Mammary epithelial cell (primary cell): ENCODE data around the gene RICTOR.
"Not testable (repeated sequence)": the region's sequence is repeated elsewhere in the genome, so short reads cannot be mapped to it uniquely, and the experiment has no call there.

Source experiments
- CTCF ChIP-seq, 2 donors: IDR thresholded peaks in 1 of 2; conservative IDR thresholded peaks in 1 of 2; 2 replicates each; pipeline ENCODE4 v1.5.1; 2011 to 2012; ENCODE audit warnings: inconsistent platforms in 2 of 2, low read length in 2 of 2, mild to moderate bottlenecking in 2 of 2, control low read depth in 1 of 2, low read depth in 1 of 2; ENCODE audit not compliant: insufficient read depth in 1 of 2; ENCODE audit errors: extremely low read depth in 1 of 2
- EZH2 ChIP-seq: IDR thresholded peaks from 2 replicates; pipeline ENCODE4 v1.6.1; 2012; ENCODE audit warnings: low read length, inconsistent platforms, borderline replicate concordance

GRCh38 chr5:39010958-39011357 is 63.2 kb downstream of the RICTOR start:
- TF ChIP-seq CTCF (conservative IDR thresholded peaks at IDR 0.05 in 1 of 2, IDR thresholded peaks at IDR 0.05 in 1 of 2; ENCODE audit: extremely low read depth in 1 of 2, insufficient read depth in 1 of 2, low read depth in 1 of 2, low read length in 2 of 2); EZH2: not testable (repeated sequence)
